ENCODE measurements around the gene ADORA2A. TPM values are rescaled to one million over a fixed set of nuclear protein-coding genes. Genes with fewer than 3 reads are reported as not detected.
A peak's percentile ranks its signal among the peaks of the same experiment; 100 is the strongest.

Gene ADORA2A
- total and polyA plus RNA-seq, 2 of the 13 experiments (the other 11 are each of a cell fraction or from before 2014, with no cell fraction given), result 3.3 to 5.0 TPM

- TF ChIP-seq CERS6 (CRISPR knock-in tag; IDR thresholded peaks at IDR 0.05), result no peak
- no peak for TF ChIP-seq TARDBP (CRISPR knock-in tag; IDR thresholded peaks at IDR 0.05)
- no peak for TF ChIP-seq BATF2 (CRISPR knock-in tag; IDR thresholded peaks at IDR 0.05)
- no peak for TF ChIP-seq YEATS2 (CRISPR knock-in tag; IDR thresholded peaks at IDR 0.05; ENCODE audit: borderline replicate concordance)
- no peak for TF ChIP-seq PBX3 (CRISPR knock-in tag; IDR thresholded peaks at IDR 0.05; ENCODE audit: borderline replicate concordance)
- TF ChIP-seq ZSCAN25 (CRISPR knock-in tag; IDR thresholded peaks at IDR 0.05), result no peak
- TF ChIP-seq GRHL1 (CRISPR knock-in tag; conservative IDR thresholded peaks at IDR 0.05), result no peak
- TF ChIP-seq ZNF687 (CRISPR knock-in tag; IDR thresholded peaks at IDR 0.05), result 0 out of 2 replicates have a peak, but pooled peaks have one; percentile 3
- TF ChIP-seq ZNF615 (CRISPR knock-in tag; IDR thresholded peaks at IDR 0.05; ENCODE audit: borderline replicate concordance), result no peak
- 0 out of 2 replicates have a peak, but pooled peaks have one; percentile 27 for TF ChIP-seq ZNF441 (CRISPR knock-in tag; IDR thresholded peaks at IDR 0.05; ENCODE audit: borderline replicate concordance)
- TF ChIP-seq USF2 (IDR thresholded peaks at IDR 0.05; ENCODE audit: low read depth, low read length), result no peak
- TF ChIP-seq USF2 (CRISPR knock-in tag; IDR thresholded peaks at IDR 0.05; ENCODE audit: borderline replicate concordance), result no peak
- no peak for TF ChIP-seq NONO (IDR thresholded peaks at IDR 0.05)
- TF ChIP-seq NONO (CRISPR knock-in tag; conservative IDR thresholded peaks at IDR 0.05), result no peak
- TF ChIP-seq REL (CRISPR knock-in tag; conservative IDR thresholded peaks at IDR 0.05), result no peak; the same call in 1 of the 2 replicates
- no peak for TF ChIP-seq JUN (CRISPR knock-in tag; IDR thresholded peaks at IDR 0.05)
- TF ChIP-seq ZNF639 (CRISPR knock-in tag; conservative IDR thresholded peaks at IDR 0.05), result no peak
These were observed 3.8 kb upstream of the ADORA2A start (continued) for GRCh38 chr22:24423519-24424000.

Measured in HepG2 (cell line).